H1 (cell line): ENCODE results near the gene GFY. TPM values are rescaled to one million over a fixed set of nuclear protein-coding genes. Genes with fewer than 3 reads are reported as not detected.
A peak's percentile ranks its signal among the peaks of the same experiment; 100 is the strongest.

Source experiments
- CTCF ChIA-PET: fragments of 300-600 bp; sonication (Branson Sonifier 250); formaldehyde crosslinking; loops from one replicate; lab custom pipeline; 2021; ENCODE audit not compliant: partially characterized antibody; lab: Charles Lee
- POLR2A ChIA-PET: fragments of 300-600 bp; sonication (Branson Sonifier 250); formaldehyde crosslinking; loops from one replicate; lab custom pipeline; 2021; ENCODE audit warnings: inconsistent platforms; ENCODE audit not compliant: partially characterized antibody; lab: Charles Lee
- DNase-seq, 2 experiments: peaks; one replicate each; pipeline versions ENCODE4 v3.0.0 to v3.0.0-alpha.2; 2010 to 2022; ENCODE audit warnings: low spot score in 2 of 2, low read depth in 1 of 2, mixed read lengths in 1 of 2
- FAIRE-seq: peaks from 2 replicates; lab custom pipeline; 2011; peaks lifted over from hg19 to GRCh38; lab: Jason Lieb, UNC
- H2AFZ ChIP-seq: 2 replicates; pipeline ENCODE4 v1.8.1; 2012; ENCODE audit warnings: low read length, inconsistent platforms
- H2AK5ac ChIP-seq: 2 replicates; pipeline ENCODE4 v1.6.1; 2013; ENCODE audit warnings: low read depth, low read length
- H2BK120ac ChIP-seq: replicated peaks from 2 replicates; pipeline ENCODE3; 2013; ENCODE audit warnings: low read depth, low read length, inconsistent platforms
- H2BK12ac ChIP-seq: 2 replicates; pipeline ENCODE4 v1.6.1; 2013; ENCODE audit warnings: low read depth, low read length
- H2BK15ac ChIP-seq: 2 replicates; pipeline ENCODE4 v1.6.1; 2013; ENCODE audit warnings: low read length
- H2BK20ac ChIP-seq: 2 replicates; pipeline ENCODE4 v1.6.1; 2013; ENCODE audit warnings: low read length
- H2BK5ac ChIP-seq: 2 replicates; pipeline ENCODE4 v1.6.1; 2013; ENCODE audit warnings: low read depth, low read length
- H3K14ac ChIP-seq: 2 replicates; pipeline ENCODE4 v1.6.1; 2013; ENCODE audit warnings: inconsistent platforms; ENCODE audit not compliant: insufficient read length
- H3K18ac ChIP-seq: 2 replicates; pipeline ENCODE4 v1.6.1; 2013; ENCODE audit warnings: low read length; ENCODE audit errors: extremely low read depth
- H3K23ac ChIP-seq: 2 replicates; pipeline ENCODE4 v1.6.1; 2013; ENCODE audit warnings: inconsistent platforms; ENCODE audit not compliant: insufficient read length
- H3K23me2 ChIP-seq: 2 replicates; pipeline ENCODE4 v1.6.1; 2013; ENCODE audit warnings: low read depth, low read length
- H3K27ac ChIP-seq: 2 replicates; pipeline ENCODE4 v1.6.1; 2011; ENCODE audit warnings: low read depth, low read length, inconsistent platforms
- H3K27me3 ChIP-seq, 4 experiments: replicated peaks in 1 of 4; 1 replicate in 1 of 4; 2 replicates in 3 of 4; pipeline versions ENCODE4 v1.6.1 to v1.8.1; 2011 to 2013; ENCODE audit warnings: low read length in 3 of 4, mild to moderate bottlenecking in 3 of 4, inconsistent platforms in 2 of 4, mixed read lengths in 2 of 4, moderate library complexity in 1 of 4; ENCODE audit not compliant: control insufficient read depth in 3 of 4, insufficient read depth in 3 of 4; ENCODE audit errors: extremely low read depth in 1 of 4
- H3K36me3 ChIP-seq, 4 experiments: 2 replicates each; pipeline versions ENCODE4 v1.6.1 to v1.8.1; 2011 to 2013; ENCODE audit warnings: mild to moderate bottlenecking in 4 of 4, low read length in 3 of 4, moderate library complexity in 2 of 4, control low read depth in 1 of 4, inconsistent platforms in 1 of 4; ENCODE audit not compliant: insufficient read depth in 4 of 4, control insufficient read depth in 2 of 4
- H3K4ac ChIP-seq: replicated peaks from 2 replicates; pipeline ENCODE3; 2013; ENCODE audit warnings: low read length, low read depth, mixed read lengths, inconsistent platforms; ENCODE audit not compliant: insufficient read length
- H3K4me1 ChIP-seq, 4 experiments: replicated peaks in 1 of 4; 1 replicate in 1 of 4; 2 replicates in 3 of 4; pipeline versions ENCODE4 v1.6.1 to v1.8.1; 2011 to 2013; ENCODE audit warnings: low read length in 3 of 4, inconsistent platforms in 2 of 4, mixed read lengths in 1 of 4; ENCODE audit not compliant: insufficient read depth in 4 of 4, control insufficient read depth in 3 of 4
- H3K4me2 ChIP-seq, 2 experiments: 2 replicates each; pipeline versions ENCODE4 v1.6.1 to v1.8.1; 2011 to 2013; ENCODE audit warnings: low read depth in 2 of 2, low read length in 2 of 2, control low read depth in 1 of 2, inconsistent platforms in 1 of 2, mild to moderate bottlenecking in 1 of 2; ENCODE audit not compliant: insufficient read depth in 1 of 2
- H3K4me3 ChIP-seq, 4 experiments: fragments of 200-600, 300-600 bp in 1 of 4; sonication (generic), shearing (Covaris generic), sonication (Bioruptor Twin) in 1 of 4; 2 replicates each; pipeline versions ENCODE4 v1.5.1 to v1.8.1; 2011 to 2016; ENCODE audit warnings: low read length in 4 of 4, low read depth in 3 of 4, control low read depth in 2 of 4, inconsistent platforms in 2 of 4, mild to moderate bottlenecking in 2 of 4, mixed read lengths in 1 of 4, moderate library complexity in 1 of 4; ENCODE audit not compliant: insufficient read depth in 2 of 4; ENCODE audit errors: extremely low read depth in 1 of 4
- H3K56ac ChIP-seq: replicated peaks from 2 replicates; pipeline ENCODE3; 2013; ENCODE audit warnings: low read depth, mild to moderate bottlenecking, mixed read lengths, low read length, inconsistent platforms; ENCODE audit not compliant: insufficient read length
- H3K79me1 ChIP-seq: 2 replicates; pipeline ENCODE4 v1.6.1; 2013; ENCODE audit warnings: low read depth, low read length, control low read depth
- H3K79me2 ChIP-seq, 2 experiments: 2 replicates each; pipeline versions ENCODE4 v1.6.1 to v1.8.1; 2012 to 2013; ENCODE audit warnings: low read length in 2 of 2, mild to moderate bottlenecking in 2 of 2, inconsistent platforms in 1 of 2; ENCODE audit not compliant: insufficient read depth in 2 of 2, control insufficient read depth in 1 of 2
- H3K9ac ChIP-seq, 4 experiments: replicated peaks in 1 of 4; 1 replicate in 1 of 4; 2 replicates in 3 of 4; pipeline versions ENCODE4 v1.6.1 to v1.8.1; 2011 to 2013; ENCODE audit warnings: low read depth in 3 of 4, low read length in 3 of 4, control low read depth in 2 of 4, mild to moderate bottlenecking in 2 of 4, moderate library complexity in 2 of 4, inconsistent platforms in 1 of 4; ENCODE audit errors: extremely low read depth in 1 of 4
- H3K9me3 ChIP-seq, 2 experiments: 2 replicates each; pipeline versions ENCODE4 v1.6.1 to v1.8.1; 2012 to 2013; ENCODE audit warnings: mild to moderate bottlenecking in 2 of 2, moderate library complexity in 2 of 2, control low read depth in 1 of 2, inconsistent platforms in 1 of 2, low read depth in 1 of 2, low read length in 1 of 2, mixed read lengths in 1 of 2; ENCODE audit not compliant: insufficient read depth in 2 of 2
- H4K20me1 ChIP-seq, 2 experiments: replicated peaks in 1 of 2; 2 replicates each; pipeline versions ENCODE3 to v1.8.1; 2011 to 2013; ENCODE audit warnings: inconsistent platforms in 2 of 2, low read length in 2 of 2, mild to moderate bottlenecking in 1 of 2; ENCODE audit not compliant: insufficient read depth in 2 of 2, control insufficient read depth in 1 of 2
- H4K5ac ChIP-seq: 2 replicates; pipeline ENCODE4 v1.6.1; 2013; ENCODE audit warnings: low read length, low read depth, mixed read lengths, inconsistent platforms; ENCODE audit not compliant: insufficient read length
- H4K8ac ChIP-seq: 2 replicates; pipeline ENCODE4 v1.8.0; 2013; ENCODE audit warnings: mild to moderate bottlenecking, moderate library complexity, low read length, inconsistent platforms; ENCODE audit not compliant: insufficient read depth; ENCODE audit errors: extremely low read depth
- H4K91ac ChIP-seq: replicated peaks from 2 replicates; pipeline ENCODE3; 2013; ENCODE audit warnings: low read length, mixed read lengths, inconsistent platforms; ENCODE audit not compliant: insufficient read length
- CBX8 ChIP-seq: fragments of 300-800, 300-1000 bp; sonication (generic); IDR thresholded peaks from 2 replicates; pipeline ENCODE4 v1.7.1; 2016; ENCODE audit warnings: low read depth, low read length, borderline replicate concordance
- HDAC2 ChIP-seq, 2 experiments: fragments of 300-600 bp in 1 of 2; sonication (generic) in 1 of 2; IDR thresholded peaks; 2 replicates each; pipeline ENCODE4 v1.6.1; 2011 to 2012; ENCODE audit warnings: low read depth in 2 of 2, low read length in 2 of 2, mild to moderate bottlenecking in 2 of 2, moderate library complexity in 2 of 2, borderline replicate concordance in 1 of 2, inconsistent platforms in 1 of 2
- KDM4A ChIP-seq: IDR thresholded peaks from one replicate; pipeline ENCODE4 v1.7.1; 2012; ENCODE audit warnings: low read depth, mild to moderate bottlenecking, moderate library complexity, low read length, inconsistent platforms; ENCODE audit not compliant: severe bottlenecking
- NANOG ChIP-seq: IDR thresholded peaks from 2 replicates; pipeline ENCODE4 v1.6.1; 2011; ENCODE audit warnings: low read length, low read depth, mild to moderate bottlenecking, inconsistent platforms; ENCODE audit not compliant: insufficient read depth, poor library complexity, severe bottlenecking
- POLR2AphosphoS5 ChIP-seq: IDR thresholded peaks from 2 replicates; pipeline ENCODE4 v1.6.1; 2011; ENCODE audit warnings: low read depth, low read length
- RFX5 ChIP-seq: IDR thresholded peaks from 2 replicates; pipeline ENCODE4 v1.6.1; 2011; ENCODE audit warnings: low read depth, low read length, improper control_type of control experiment, borderline replicate concordance
- RNF2 ChIP-seq: fragments of 200-900, 300-1000 bp; sonication (generic); IDR thresholded peaks from 2 replicates; pipeline ENCODE4 v1.7.1; 2016; ENCODE audit warnings: borderline replicate concordance, low read depth, mild to moderate bottlenecking, antibody characterized with exemption, low read length; ENCODE audit not compliant: poor library complexity, severe bottlenecking; ENCODE audit errors: missing control alignments
- SP4 ChIP-seq: IDR thresholded peaks from 2 replicates; pipeline ENCODE4 v1.6.1; 2012; ENCODE audit warnings: low read length, inconsistent platforms
- SUZ12 ChIP-seq: fragments of 200-600 bp; sonication (generic); IDR thresholded peaks from 2 replicates; pipeline ENCODE4 v1.6.1; 2012; ENCODE audit warnings: mild to moderate bottlenecking, inconsistent platforms, low read length, moderate library complexity, mixed read lengths
- YY1 ChIP-seq: IDR thresholded peaks from 2 replicates; pipeline ENCODE4 v1.6.1; 2011; ENCODE audit warnings: low read depth, mild to moderate bottlenecking, low read length
- WGBS, 2 experiments: shearing (Covaris generic) in 1 of 2; methylation state at CpG; one replicate each; pipeline versions ENCODE4 v1.1.6 to v1.1.7; 2013 to 2015; ENCODE audit warnings: low lambda C conversion rate in 2 of 2, mixed read lengths in 2 of 2, inconsistent platforms in 1 of 2, low coverage in 1 of 2, missing lambda C conversion rate in 1 of 2; ENCODE audit not compliant: insufficient replicate concordance in 2 of 2, insufficient coverage in 1 of 2, insufficient read length in 1 of 2; ENCODE audit errors: extremely low coverage in 1 of 2, missing lambda C conversion rate in 1 of 2; 5-methylcytosine and 5-hydroxymethylcytosine counted together
- polyA plus RNA-seq, 7 experiments: library from polyadenylated mRNA; depleted of rRNA in 3 of 7; stranded (reverse) in 5 of 7; unstranded in 2 of 7; fragments of >200 nt in 5 of 7; fragments of 200-250 nt in 2 of 7; gene quantifications; 1 replicate in 5 of 7; 2 replicates in 1 of 7; 4 replicates in 1 of 7; pipeline versions ENCODE4 v1.2.1 to v1.2.3, GENCODE V29; 2011 to 2013; ENCODE audit warnings: missing spikeins in 2 of 7, mixed read lengths in 2 of 7
- total RNA-seq: library from RNA; stranded (reverse); fragmentation: NEBNext Ultra II Directional; extraction: Animal tissue kit (Norgen Biotek cat#: 25700); gene quantifications from 2 replicates; pipeline ENCODE4 v1.2.1, GENCODE V29; 2021

GFY gene
- total and polyA plus RNA-seq, 2 of the 8 experiments (the other 6 are each of a cell fraction or from before 2014, with no cell fraction given) = 0.68 to 0.93 TPM

- H2BK20ac ChIP-seq = no peak overlapping the region
- no peak for DNase-seq
- 100% methylated on average over 3 of the region's 3 CpGs; no CpG with 5 or more reads in 1 of the 2 experiments for WGBS, 2 experiments
- no peak overlapping the region for H2BK12ac ChIP-seq
- H3K9me3 ChIP-seq = no peaks in the 10 kb centered on the region
- H3K27me3 ChIP-seq = no peaks in the 10 kb centered on the region
- no peaks in the 10 kb centered on the region for H4K20me1 ChIP-seq
- no peak overlapping the region for H2AK5ac ChIP-seq
- H3K27ac ChIP-seq = no peak overlapping the region
- no peak for FAIRE-seq
- no peak overlapping the region for H3K4me3 ChIP-seq
- no peak for TF ChIP-seq SP4
- no peak for TF ChIP-seq HDAC2 (IDR thresholded peaks at IDR 0.05; ENCODE audit: borderline replicate concordance in 1 of 2, low read depth in 2 of 2, low read length in 2 of 2)
- no peak for TF ChIP-seq SUZ12
- no peak for TF ChIP-seq RNF2
- no peak for TF ChIP-seq POLR2AphosphoS5
- TF ChIP-seq YY1 = no peak
- no peak for TF ChIP-seq CBX8
- TF ChIP-seq RFX5 = no peak
- TF ChIP-seq NANOG = no peak
- TF ChIP-seq KDM4A = no peak
- H3K56ac ChIP-seq = no peak overlapping the region
- ChIA-PET POLR2A (interaction anchor here (0.6 to 1.5 kb wide), 5 partner anchors 12 to 275 kb away, joined by 3 to 5 read pairs (median 3); partner anchors contain the start of genes RPS11 and TEAD2), CTCF (interaction anchor here (1.0 to 14.7 kb wide), 7 partner anchors 8 to 156 kb away, joined by 3 to 291 read pairs (median 6); partner anchors contain the start of gene GFY)
- peak overlapping the region; percentile 72 for H2BK15ac ChIP-seq
- no peak overlapping the region for H4K91ac ChIP-seq
- H2AFZ ChIP-seq = no peak overlapping the region
- no peak overlapping the region for H4K5ac ChIP-seq
- no peak overlapping the region for H2BK5ac ChIP-seq
- peaks cover 0 to 17% (median 10%) of the 10 kb centered on the region in 4 experiments; a peak in 5 of 7 replicates for H3K4me1 ChIP-seq
- no peak overlapping the region for H4K8ac ChIP-seq
- H3K14ac ChIP-seq = no peak overlapping the region
- no peak overlapping the region for H3K4ac ChIP-seq
- H3K18ac ChIP-seq = no peak overlapping the region
- no peaks in the 10 kb centered on the region for H3K79me1 ChIP-seq
- no peak overlapping the region for H3K9ac ChIP-seq
- H3K36me3 ChIP-seq = no peaks in the 10 kb centered on the region
- no peaks in the 10 kb centered on the region for H3K79me2 ChIP-seq
- no peak overlapping the region for H3K4me2 ChIP-seq
- H2BK120ac ChIP-seq = no peak overlapping the region
- no peak overlapping the region for H3K23ac ChIP-seq
- H3K23me2 ChIP-seq = no peaks in the 10 kb centered on the region
Measured at GRCh38 chr19:49414256-49414655, 10.9 kb upstream of the GFY start.
